T-helper 9 cell (primary cell): ENCODE measurements around the gene PGLYRP2.

Experiments used
- DNase-seq: peaks from one replicate; pipeline ENCODE4 v3.0.0-alpha.2; 2020

PGLYRP2 gene

DNA sequence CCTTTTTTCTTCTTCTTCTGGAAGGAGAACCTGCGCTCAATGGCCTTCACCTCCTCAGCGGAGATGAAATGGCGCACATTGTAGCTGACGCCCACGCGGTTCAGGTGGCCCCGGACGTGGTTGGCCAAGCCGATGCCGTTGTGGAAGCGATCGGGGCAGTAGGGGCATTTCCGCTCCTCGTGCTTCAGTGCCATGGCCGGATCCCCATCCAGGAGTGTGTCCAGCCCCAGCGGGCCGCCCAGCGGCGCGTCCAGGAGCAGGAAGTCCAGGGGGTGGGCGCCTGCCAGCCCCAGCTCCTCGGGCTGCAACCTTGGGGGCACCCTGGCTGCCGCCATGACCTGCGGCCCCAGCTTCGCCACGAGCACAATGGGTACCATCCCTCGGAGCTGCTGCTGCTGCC is 40.7 kb downstream of the PGLYRP2 start:
- no peak for DNase-seq

DNA sequence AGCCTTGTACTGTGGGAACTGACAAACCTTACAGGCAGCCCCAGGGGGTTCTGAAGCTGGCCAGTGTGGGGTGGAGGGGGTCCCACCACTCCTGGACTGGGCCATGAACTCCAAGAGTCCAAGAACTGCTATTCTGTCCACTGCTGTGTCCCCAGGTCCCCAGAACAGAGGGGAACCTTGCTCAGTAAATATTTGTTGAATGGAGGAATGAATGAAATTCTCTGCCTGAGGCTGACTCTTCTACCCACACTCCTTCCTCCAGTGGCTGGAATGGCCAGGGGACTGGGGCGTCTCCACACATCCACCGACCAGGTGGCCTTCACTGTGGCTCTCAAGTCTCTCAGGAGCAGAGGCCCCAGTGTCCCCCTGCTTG is 41.2 kb downstream of the PGLYRP2 start:
- no peak for DNase-seq

DNA sequence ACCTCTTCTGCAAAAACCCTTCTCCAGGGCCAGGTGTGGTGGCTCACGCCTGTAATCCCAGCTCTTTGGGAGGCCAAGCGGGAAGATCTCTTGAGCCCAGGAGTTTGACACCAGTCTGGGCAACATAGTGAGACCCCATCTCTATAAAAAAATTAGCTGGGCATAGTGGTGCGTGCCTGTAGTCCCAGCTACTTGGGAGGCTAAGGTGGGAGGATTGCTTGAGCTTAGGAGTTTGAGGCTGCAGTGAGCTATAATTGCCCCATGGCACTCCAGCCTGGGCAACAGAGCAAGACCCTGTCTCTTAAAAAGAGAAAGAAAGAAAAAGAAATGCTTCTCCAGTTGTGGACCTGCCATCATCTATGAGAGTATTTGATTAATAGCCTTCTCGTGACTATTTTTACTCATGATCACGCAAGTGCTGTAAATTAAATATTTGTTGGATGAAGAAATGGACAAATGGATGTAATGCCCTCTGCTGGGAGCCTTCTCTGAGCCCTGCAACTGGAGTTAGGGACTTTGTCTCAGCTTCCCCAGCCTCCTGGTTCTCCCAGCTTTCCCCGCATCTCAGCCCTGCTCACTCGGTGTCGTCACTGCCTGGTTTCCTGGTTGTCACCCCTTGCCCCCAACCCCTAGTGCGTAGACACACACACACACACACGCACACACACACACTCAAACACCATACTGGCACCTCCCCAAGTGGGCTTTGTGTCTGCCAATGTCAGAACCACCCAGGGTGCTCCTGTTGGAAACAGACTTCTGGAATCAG is 41.8 kb downstream of the PGLYRP2 start:
- DNase-seq, result no peak

DNA sequence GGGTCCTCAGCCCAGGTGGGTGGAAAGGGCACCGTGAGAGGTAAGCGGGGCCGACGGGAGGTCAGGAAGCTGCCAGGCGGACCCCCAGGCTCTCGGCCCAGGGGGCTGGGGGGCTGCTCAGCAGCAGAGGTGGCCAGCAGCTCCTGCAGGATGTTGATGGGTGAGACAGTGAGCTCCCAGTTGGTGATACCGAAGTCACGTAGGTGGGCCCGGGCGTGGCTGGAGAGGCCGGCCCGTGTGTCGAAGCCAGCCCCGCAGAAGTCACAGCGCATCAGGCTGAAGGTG is 42.5 kb downstream of the PGLYRP2 start:
- no peak for DNase-seq

DNA sequence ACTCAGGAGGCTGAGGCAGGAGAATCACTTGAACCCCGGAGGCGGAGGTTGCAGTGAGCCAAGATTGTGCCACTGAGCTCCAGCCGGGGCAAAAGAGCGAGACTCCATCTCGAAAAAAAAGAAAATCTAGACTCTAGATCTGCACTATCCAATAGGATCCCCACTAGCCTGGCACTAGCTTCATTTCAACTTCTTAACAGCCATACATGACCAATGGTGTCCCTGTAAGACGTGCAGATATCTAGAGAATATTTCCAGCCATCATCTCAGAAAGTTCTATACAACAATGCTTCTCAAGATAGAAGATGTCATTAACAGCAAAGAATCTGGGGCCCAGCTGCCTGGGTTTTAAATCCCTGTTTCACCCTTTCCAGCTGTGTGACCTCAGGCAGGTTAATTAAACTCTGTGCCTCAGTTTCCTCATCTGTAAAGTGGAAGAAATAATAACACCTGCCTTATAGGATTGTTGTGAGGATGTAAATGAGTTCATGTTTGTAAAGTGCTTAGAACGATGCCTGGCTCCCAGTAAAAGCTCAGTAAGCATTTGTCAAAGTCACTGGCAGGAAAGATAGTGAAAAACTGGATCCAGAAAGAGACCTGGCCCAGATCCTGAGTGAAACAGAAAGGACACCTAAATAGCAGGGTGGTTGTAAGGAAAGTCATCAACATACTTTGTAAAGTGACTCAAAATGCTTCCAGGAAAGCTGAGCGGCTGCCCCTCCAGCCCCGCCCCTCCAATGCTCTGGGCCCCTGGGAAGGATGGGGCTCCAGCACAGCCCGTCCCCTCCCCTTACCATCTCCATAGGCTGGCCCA is 43.1 kb downstream of the PGLYRP2 start:
- DNase-seq, result no peak

DNA sequence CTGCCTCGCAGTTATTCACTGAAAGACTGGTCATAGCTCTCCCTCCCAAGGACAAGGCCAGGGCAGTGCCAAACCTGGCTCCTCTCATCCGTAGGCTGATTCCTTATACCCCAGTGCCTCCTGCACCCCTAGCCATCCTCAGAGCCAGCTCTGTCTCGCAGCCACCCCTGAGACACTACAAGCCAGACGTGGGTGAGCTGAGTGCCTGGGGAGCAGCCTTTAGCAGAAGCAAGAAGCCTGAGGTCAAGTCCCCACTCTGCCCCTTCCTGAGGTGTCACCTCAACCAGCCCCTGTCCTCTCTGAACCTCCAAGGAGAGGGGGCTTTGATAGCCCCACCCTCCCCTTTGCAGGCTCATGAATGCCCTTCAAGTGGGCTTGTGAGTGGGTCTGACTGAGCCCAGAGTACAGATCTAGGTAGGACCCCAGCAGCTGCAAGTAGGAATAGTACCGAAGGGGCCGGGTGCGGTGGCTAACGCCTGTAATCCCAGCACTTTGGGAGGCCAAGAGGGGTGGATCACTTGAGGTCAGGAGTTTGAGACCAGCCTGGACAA is 45.7 kb downstream of the PGLYRP2 start:
- no peak for DNase-seq

DNA sequence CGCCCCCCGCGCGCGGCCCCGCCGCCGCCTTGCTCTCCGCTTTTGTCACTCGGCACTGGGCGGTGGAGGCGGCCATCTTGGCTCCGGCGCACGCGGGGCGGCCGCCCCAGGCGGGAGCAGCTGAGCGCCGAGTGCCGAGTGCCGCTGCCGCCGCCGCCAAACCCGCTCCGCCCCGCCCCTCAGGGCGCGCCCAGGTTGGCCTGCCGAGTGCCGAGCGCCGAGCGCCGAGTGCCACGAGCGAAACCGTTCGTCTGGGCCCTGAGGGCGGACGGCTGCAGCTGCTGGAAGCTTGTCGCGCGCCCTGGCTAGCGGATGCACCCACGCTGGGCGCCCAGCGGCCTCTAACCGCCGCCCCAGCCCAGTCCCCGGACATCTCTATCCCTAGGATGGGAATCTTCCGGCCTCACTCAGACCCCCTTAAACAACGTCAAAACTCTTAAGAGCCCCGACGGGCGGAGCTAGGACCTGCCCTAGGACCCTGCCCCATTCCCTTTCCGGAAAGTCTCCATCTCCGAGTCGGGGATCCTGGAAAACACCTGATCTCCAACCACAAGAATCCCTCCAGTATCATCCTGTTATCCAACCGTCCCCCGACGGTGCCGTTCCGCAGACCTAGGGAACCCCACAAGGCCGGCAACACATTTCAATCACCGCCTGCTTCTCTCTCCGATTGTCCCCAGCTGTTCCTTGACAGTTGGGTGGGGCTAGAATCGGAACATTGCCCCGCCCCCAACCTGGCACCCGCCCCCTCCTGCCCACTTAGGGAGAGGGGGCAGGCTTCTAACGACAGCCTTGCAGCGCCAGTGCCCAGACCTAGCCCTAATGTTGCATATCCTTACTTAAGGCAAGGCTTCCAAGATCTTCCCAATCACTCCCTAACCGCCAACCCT is 46.4 kb downstream of the PGLYRP2 start:
- peak; percentile 88 for DNase-seq

DNA sequence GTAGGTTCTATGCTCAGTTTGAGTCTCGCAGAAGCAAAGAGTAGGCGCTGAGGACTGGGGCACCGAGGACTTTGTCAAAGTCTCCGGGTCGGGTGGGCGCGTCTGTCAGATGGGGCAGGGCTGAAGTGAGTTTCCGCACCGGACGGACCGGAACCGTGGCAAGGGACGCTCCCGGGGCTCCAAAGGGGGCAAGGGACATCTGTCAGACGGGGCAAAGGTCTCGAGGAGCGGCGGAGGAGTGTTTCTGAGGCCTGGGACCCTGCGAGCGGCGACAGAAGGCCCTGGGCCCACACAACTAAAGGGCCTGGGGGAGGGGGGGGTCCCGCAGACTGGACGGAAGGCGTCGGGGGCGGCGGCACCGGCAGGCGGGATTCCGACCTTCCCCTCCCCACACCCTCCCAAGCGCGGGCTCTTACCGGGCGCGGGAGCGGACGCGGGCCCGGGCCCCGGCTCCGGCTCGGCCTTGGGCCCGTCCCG is 47.2 kb downstream of the PGLYRP2 start:
- DNase-seq, result no peak

DNA sequence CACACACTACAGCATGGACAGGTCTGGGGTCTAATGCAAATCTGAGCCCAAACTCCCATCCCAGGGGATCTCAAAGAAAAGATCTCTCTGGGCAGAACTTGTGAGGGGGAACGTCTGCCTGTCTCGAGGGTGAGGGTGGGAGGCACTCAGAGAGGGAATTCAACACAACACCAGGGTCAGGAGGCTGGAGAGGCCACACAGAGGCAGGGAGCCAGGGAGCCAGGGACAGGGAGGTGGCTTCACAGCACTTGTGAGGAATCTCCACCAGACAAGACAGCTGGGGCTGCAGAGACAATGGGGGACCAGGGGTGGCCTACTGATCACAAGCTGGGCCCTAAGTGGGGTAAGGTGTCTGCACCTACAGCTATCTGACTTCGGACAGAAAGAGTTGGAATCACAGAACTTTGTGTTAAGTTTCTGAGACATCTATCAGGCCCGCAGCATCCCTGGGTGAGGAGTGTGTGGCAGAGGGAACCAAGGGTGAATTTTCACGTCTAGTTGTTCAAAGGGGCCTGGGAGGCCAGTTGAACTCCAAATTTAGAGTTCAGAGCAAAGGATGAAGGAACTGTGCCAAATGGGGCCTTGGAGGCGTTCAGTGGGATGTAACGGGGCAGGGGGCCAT is 47.8 kb downstream of the PGLYRP2 start:
- DNase-seq, result no peak

DNA sequence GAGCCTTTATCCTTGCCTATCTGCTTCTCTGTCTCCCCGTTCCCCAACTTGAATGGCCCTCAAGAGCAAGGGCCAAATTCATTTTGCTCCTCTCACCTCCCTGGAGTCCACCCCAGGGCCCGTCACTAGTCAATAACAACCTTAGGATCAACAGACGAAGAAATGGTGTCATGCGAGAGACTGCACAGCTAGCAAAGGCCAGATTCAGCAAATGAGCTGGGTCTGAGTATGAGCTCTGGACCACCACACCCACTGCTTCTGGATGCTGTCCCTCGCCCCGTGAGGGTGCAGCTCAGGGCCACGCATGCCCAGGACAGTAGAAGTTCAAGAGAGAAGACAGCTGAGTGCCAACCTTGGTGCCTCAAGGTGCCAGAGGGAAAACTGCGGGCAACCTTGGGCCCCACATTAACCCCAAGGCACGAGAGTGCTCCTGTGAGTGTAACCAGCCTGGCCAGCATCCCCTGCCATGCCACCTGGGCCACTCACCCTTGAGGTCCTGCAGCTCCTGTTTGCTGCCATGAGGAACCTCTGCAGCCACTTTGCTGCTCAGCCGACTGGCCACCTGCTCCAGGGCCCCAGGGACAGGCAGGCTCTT is 48.7 kb downstream of the PGLYRP2 start:
- DNase-seq, result no peak

DNA sequence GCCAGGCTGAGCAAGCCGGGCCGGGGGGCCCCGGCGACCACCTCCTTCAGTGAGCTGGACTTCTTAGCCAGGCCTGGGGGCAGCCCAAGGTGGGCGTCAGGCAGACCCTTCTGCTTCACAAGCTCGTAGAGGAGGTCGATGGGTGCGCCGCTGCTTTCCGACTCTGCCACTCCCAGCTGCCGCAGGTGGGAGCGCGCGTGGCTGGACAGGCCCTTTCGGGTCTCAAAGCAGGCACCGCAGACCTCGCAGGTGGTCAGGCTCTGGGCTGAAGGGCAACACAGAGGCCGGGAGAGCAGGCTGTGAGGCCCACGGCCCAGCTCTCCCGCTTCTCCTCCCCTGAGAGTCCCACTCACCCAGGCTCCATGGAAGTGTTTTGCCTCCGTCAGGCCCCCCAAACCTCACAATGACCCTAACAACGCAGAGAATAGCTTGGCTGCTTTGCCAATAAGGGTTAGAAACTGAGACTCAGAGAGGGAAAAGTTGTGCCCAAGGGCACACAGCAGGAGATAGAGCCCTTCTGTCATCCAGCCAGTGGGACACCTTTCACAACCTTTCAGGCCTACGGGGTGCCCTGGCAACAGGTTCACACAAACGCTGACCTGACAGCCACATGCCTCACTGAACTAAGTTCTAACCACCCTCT is 49.4 kb downstream of the PGLYRP2 start:
- no peak for DNase-seq

DNA sequence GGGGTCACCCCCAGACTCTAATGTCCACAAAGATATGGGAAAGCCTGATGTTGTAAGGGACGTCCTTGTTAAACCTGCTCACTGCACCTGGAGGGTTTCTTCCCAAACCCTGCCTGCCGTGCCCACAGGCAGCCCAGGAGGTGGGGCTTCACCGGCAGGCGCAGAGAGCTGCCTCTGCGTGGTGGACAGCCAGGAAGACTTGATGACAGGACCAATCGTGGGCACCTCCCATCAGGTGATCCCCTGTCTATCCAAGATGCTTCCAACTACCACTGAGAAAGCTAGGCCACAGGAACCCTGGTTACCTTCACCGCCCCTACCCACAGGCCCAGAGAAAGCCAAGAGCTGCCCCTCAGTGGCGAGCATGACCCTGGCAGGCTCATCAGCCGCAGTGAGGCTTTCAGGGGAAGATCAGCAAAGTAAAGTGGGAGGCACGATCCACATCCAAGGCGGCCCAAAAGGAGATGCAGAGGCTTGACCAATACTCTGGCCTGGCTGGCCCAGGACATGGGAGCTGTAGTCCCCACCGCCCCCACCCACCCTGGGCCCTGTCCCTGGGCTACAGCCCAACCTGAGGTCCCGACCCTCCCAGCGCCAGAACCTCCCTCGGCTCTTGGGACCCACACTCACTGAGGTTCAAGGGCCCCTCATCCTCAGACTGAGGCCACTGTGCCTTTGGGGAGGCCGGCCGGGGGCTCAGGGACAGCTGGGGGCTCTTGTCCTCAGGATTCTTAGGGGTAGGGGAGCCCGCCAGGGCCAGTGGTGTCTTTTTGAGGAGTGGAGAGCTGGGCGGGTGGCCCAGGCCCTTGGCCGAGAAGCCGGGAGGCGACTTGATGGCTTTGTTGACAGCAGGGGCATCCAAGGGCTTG is 50.1 kb downstream of the PGLYRP2 start:
- DNase-seq, result no peak

DNA sequence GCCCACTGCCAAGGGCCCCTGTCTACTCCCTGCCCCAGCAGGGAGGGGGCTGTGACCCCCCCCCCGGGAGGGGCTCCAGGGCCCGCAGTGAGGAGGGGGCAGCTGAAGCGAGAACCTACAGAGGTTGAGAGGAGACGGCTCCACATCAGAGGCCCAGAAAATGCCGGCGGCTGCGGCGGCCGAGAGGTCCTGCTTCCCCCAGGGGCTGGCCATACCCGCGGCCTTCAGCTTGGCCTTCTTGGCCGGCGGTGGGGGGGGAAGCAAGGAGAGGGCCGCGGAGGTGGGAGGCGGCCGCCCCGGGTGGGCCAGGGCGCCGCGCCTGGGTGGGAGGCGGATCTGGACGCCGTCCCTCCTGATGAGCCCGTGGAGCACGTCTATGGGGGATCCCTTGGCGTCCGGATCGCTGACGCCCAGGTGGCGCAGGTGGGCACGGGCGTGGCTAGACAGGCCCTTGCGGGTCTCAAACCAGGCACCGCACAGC is 51.3 kb downstream of the PGLYRP2 start:
- no peak for DNase-seq

DNA sequence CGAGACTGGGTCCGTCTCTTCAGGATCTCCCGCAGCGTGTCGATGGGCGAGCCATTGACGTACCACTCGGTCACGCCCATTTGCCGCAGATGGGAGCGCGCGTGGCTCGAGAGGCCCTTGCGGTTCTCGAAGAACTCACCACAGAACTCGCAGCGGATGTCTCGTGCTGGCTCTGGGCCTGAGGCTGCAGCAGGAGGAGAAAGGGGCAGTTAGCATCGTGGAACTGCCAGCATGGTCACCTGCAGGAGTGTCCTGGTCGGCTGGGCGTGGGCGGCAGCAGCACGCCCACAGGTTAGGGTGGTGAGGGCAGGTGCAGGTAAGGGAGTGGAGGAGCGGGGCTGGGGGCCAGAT is 52.0 kb downstream of the PGLYRP2 start:
- no peak for DNase-seq

DNA sequence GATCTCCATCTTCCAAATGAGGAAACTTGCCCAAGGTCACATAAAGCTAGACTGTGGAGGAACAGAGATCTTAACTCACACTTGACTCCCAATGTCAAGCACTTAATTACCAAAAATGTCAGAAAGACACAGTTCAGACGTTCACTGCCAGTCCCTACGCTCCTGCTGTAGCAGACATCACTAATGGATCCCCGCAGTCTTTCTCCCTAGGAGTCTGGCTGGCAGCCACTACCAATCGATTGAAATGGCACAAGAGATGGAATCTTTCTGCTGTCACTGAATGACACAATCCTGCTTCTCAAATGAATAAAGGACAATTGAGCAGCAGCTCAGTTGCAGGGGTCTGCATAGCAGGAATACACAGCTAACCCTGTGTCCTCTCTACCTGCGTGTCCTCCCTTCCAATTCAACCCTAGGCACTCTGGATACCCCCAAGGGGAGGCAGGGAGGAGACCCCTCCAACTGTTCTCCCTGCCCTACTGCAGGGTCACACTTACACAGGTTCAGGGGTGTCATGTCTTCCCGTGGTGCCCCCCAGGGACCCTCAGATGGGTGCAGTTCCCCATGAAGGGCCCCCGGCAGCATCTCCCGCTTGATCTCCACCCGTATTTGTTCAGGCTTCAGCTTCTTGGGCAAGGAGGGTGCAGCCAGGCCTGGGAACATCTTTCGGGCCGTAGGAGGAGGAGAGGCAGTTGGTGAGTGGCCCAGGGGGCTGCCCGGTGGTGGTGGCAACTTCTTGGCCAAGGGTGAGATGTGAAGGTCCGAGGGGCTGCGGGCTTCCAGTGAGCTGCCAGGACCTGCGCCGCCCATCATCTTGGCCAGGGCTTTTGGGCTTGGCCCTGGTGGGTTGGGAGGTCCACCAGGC is 52.6 kb downstream of the PGLYRP2 start:
- DNase-seq, result no peak

DNA sequence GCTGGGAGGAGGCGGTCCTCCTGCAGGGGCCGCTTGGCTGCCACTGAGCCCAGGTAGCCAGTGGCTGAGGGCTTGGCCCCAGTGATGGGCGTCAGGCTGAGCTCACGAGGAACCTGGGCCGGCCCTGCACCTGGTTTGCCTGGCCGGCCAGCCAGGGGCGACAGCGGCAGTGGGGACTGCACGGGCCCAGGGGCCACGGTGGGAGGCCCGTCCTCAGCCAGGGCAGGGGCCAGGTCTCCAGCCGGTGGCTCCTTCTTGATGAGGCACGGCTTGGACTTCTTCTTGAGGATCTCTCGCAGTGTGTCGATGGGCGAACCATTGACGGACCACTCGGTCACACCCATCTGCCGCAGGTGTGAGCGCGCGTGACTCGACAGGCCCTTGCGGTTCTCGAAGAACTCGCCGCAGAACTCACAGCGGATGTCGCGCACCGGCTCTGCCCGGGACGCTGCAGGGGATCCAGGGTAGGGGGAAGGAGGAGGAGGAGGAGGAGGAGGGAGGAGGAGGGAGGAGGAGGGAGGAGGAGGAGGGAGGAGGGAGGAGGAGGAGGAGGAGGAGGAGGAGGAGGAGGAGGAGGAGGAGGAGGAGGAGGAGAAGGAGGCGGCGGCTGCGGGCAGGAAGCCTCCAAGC is 53.9 kb downstream of the PGLYRP2 start:
- DNase-seq, result no peak

DNA sequence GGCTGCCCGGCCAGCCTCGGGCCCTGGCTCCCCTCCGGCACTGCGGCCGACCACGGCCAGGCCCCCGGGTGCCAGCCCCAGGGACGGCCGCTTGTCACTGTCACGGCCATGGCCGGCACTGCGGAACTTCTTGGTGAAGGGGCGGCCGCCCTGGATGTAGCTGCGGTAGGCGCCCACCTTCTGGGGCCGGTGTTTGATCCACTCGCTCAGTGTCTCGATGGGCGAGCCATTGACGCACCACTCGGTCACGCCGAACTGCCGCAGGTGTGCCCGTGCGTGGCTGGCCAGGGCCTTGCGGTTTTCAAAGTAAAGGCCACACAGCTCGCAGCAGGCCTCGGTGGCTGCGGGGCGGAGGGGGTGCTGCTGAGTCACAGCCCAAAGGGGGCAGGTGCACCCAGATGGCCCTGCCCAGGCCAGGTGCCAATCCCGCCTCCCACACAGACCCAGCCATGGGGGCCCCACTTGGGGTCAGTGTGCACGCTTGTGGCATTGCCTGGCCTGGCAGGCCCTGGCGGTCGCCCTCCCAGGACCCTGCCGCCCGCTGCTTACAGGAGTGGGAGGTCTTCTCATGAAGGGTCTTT is 54.5 kb downstream of the PGLYRP2 start:
- DNase-seq, result no peak

DNA sequence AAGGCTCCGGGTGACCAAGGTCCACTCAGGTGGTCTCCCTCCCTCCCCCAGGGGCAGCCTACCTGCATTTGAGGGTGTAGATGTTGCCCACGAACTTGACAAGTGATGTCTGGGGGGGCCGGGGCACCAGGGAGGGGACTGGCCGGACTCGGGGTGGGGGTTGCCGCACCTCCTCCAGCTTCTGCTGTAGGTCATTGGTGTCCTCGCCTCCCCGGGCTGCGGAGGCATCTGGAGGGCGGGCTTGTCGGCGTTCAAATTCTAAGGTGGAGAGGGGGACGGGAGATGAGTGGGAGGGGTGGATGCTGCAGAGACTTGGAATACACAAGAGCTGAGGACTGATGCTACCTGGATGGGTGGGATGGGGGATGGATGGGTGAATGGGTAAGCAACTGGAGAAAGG is 55.2 kb downstream of the PGLYRP2 start:
- no peak for DNase-seq

DNA sequence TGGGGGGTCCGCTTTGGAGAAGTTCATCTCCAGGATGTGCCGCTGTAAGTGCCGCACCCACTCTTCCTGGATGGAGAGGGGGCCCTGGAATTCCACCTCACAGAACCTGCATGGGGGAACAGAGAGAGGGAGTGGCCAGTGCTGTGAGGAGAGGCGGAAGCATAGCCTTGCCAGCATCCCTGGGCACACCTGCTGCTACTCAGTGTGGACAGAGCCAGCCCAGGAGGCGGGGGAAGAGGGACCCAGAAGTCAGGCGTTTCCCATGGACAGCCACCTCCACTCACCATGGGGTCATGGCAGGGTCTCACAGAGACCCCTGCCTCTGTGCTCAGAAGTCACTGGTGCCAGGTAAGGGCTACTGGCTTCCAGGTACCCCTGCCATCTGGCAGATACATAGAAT is 56.2 kb downstream of the PGLYRP2 start:
- no peak for DNase-seq
